ENCODE results near the gene RNF7. TPM values are rescaled to one million over a fixed set of nuclear protein-coding genes. Genes with fewer than 3 reads are reported as not detected.
"Not testable (repeated sequence)": the region's sequence is repeated elsewhere in the genome, so short reads cannot be mapped to it uniquely, and the experiment has no call there.

The RNF7 gene
- total and polyA plus RNA-seq, 2 of the 4 experiments (the other 2 are of a cell fraction), result 98.7 to 149 TPM

DNA sequence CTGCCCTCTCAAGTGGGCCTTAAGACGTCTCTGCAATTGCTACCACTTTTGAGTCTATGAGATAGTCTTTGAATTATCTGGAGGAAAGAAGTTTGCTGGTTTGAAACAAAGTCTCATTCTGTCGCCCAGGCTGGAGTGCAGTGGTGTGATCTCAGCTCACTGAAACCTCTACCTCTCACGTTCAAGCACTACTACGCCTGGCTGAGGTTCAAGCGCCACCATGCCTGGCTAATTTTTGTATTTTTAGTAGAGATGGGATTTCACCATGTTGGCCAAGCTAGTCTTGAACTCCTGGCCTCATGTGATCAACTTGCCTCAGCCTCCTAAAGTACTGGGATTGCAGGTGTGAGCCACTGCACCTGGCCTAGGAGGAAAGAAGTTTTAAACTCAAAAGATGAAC is 50.7 kb downstream of the RNF7 start:
- H3K9ac ChIP-seq (ENCODE audit: low read depth, low read length); H2BK5ac ChIP-seq (ENCODE audit: low read depth, low read length, poor library complexity, severe bottlenecking); H2AK9ac ChIP-seq (replicated peaks; ENCODE audit: low read depth, low read length, poor library complexity); H2AK5ac ChIP-seq (ENCODE audit: low read depth, low read length); H3K18ac ChIP-seq (ENCODE audit: low read depth, low read length); H3K4me2 ChIP-seq (ENCODE audit: low read depth, low read length); H3K4ac ChIP-seq (ENCODE audit: low read depth, low read length); in situ Hi-C loops (cut with MboI; ENCODE audit: low sequenced_read_pairs); H3K27me3 ChIP-seq (ENCODE audit: control insufficient read depth, insufficient read depth, low read length); H3K27ac ChIP-seq (ENCODE audit: insufficient read depth, low read length); H3K9me1 ChIP-seq (ENCODE audit: insufficient read depth, low read length); H3K23ac ChIP-seq (ENCODE audit: low read depth, low read length); H3K4me1 ChIP-seq (ENCODE audit: control insufficient read depth, insufficient read depth, low read length); POLR2A ChIA-PET (ENCODE audit: unreplicated experiment); H4K5ac ChIP-seq (ENCODE audit: low read depth, low read length); H4K91ac ChIP-seq (ENCODE audit: insufficient read depth, low read depth, low read length); H4K8ac ChIP-seq (ENCODE audit: low read depth in 2 of 2, low read length in 2 of 2); H3K36me3 ChIP-seq (ENCODE audit: control insufficient read depth, insufficient read depth, low read length); DNase-seq; BruUV-seq (replicated peaks); H4K20me1 ChIP-seq (ENCODE audit: insufficient read depth, low read length); ATAC-seq (ENCODE audit: low read depth); H2BK120ac ChIP-seq (ENCODE audit: low read depth, low read length); H2AFZ ChIP-seq (replicated peaks; ENCODE audit: low read length, poor library complexity); H3K9me3 ChIP-seq (ENCODE audit: control insufficient read depth, insufficient read depth, low read length); intact Hi-C loops (cut with micrococcal nuclease); H3K4me3 ChIP-seq (ENCODE audit: insufficient read depth, low read depth, low read length); H3K56ac ChIP-seq (ENCODE audit: extremely low read depth, insufficient read depth, low read length); H2BK20ac ChIP-seq (ENCODE audit: low read depth, low read length); CTCF ChIA-PET; dilution Hi-C loops (cut with HindIII; ENCODE audit: low sequenced_read_pairs, unreplicated experiment); H3K79me1 ChIP-seq (ENCODE audit: low read depth in 1 of 2, low read length in 2 of 2); H2BK15ac ChIP-seq (ENCODE audit: low read depth, low read length); H3K14ac ChIP-seq (replicated peaks; ENCODE audit: low read depth, low read length): not testable (repeated sequence)
- 80% methylated on average over 1 of the region's 5 CpGs; no CpG with 5 or more reads in 1 of the 2 experiments for WGBS, 2 experiments (ENCODE audit: extremely low coverage in 2 of 2, insufficient read length in 1 of 2)

Measured in IMR-90 (cell line).